ENCODE data around the gene HACD4.

DNA sequence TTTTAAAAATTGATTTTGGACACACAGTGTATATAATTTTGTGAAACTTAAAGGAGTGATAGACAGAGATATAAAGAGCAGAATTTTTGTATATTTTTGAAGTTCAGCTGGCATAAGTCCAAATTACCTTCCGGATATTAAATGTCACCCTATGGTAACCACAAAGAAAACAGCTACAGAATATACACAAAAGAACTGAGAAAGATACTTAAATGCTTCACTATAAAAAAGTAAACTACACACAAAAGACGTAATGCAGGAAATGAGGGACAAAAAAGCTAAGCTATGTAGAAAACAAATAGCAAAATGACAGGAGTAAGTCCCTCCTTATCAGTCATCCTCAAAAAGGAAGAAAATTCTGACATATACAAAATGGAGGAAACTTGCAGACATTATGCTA lies 29.4 kb downstream of the HACD4 start:
- TF ChIP-seq POLR2A (IDR thresholded peaks at IDR 0.05) (no peak), POLR2AphosphoS5 (IDR thresholded peaks at IDR 0.05) (no peak), EP300 (IDR thresholded peaks at IDR 0.05; ENCODE audit: low read depth) (no peak)
- TF ChIP-seq, protein P1, sequence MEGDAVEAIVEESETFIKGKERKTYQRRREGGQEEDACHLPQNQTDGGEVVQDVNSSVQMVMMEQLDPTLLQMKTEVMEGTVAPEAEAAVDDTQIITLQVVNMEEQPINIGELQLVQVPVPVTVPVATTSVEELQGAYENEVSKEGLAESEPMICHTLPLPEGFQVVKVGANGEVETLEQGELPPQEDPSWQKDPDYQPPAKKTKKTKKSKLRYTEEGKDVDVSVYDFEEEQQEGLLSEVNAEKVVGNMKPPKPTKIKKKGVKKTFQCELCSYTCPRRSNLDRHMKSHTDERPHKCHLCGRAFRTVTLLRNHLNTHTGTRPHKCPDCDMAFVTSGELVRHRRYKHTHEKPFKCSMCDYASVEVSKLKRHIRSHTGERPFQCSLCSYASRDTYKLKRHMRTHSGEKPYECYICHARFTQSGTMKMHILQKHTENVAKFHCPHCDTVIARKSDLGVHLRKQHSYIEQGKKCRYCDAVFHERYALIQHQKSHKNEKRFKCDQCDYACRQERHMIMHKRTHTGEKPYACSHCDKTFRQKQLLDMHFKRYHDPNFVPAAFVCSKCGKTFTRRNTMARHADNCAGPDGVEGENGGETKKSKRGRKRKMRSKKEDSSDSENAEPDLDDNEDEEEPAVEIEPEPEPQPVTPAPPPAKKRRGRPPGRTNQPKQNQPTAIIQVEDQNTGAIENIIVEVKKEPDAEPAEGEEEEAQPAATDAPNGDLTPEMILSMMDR (IDR thresholded peaks at IDR 0.05): no peak
